Endothelial cell of umbilical vein (primary cell): Measurements from ENCODE around the gene RPSA. TPM values are rescaled to one million over a fixed set of nuclear protein-coding genes. Genes with fewer than 3 reads are reported as not detected.
"Not testable (repeated sequence)": the region's sequence is repeated elsewhere in the genome, so short reads cannot be mapped to it uniquely, and the experiment has no call there.

Source experiments
- BruUV-seq: library from RNA; stranded (reverse); fragments of 400-500 nt; replicated peaks from 2 replicates; lab custom pipeline; 2021; lab: Mats Ljungman, UMichigan
- CTCF ChIA-PET: fragments of 300-600, 350-600 bp; sonication (Branson Sonifier 250); formaldehyde crosslinking; loops from one replicate; lab custom pipeline; 2021; ENCODE audit warnings: antibody characterized with exemption, inconsistent platforms; lab: Charles Lee
- POLR2A ChIA-PET: fragments of 300-600, 350-600 bp; sonication (Branson Sonifier 250); formaldehyde crosslinking; loops from one replicate; lab custom pipeline; 2021; ENCODE audit warnings: antibody characterized with exemption, inconsistent platforms; lab: Charles Lee
- DNase-seq: peaks from one replicate; pipeline ENCODE4 v3.0.0-alpha.2; 2011; ENCODE audit warnings: low read depth, low spot score
- FAIRE-seq: peaks from 2 replicates; lab custom pipeline; 2011; peaks lifted over from hg19 to GRCh38; lab: Jason Lieb, UNC
- H2AFZ ChIP-seq: 2 replicates; pipeline ENCODE4 v1.6.0; 2012; ENCODE audit warnings: low read depth, low read length, control low read depth, inconsistent platforms
- H3K27ac ChIP-seq: 2 replicates; pipeline ENCODE4 v1.5.1; 2011; ENCODE audit warnings: low read depth, mild to moderate bottlenecking, control low read depth, low read length, moderate library complexity; ENCODE audit not compliant: insufficient read depth
- H3K27me3 ChIP-seq, 2 experiments: 2 replicates each; pipeline versions ENCODE4 v1.6.0 to v1.6.1; 2011; ENCODE audit warnings: low read length in 2 of 2, mixed read lengths in 1 of 2; ENCODE audit not compliant: control insufficient read depth in 2 of 2, insufficient read depth in 2 of 2
- H3K36me3 ChIP-seq, 2 experiments: 2 replicates in 1 of 2; 3 replicates in 1 of 2; pipeline ENCODE4 v1.5.1; 2011; ENCODE audit warnings: low read length in 2 of 2, mild to moderate bottlenecking in 1 of 2, moderate library complexity in 1 of 2; ENCODE audit not compliant: control insufficient read depth in 2 of 2, insufficient read depth in 2 of 2; ENCODE audit errors: extremely low read depth in 1 of 2
- H3K4me1 ChIP-seq: 3 replicates; pipeline ENCODE4 v1.5.1; 2011; ENCODE audit warnings: mild to moderate bottlenecking, low read length; ENCODE audit not compliant: control insufficient read depth, insufficient read depth; ENCODE audit errors: extremely low read depth
- H3K4me2 ChIP-seq: 2 replicates; pipeline ENCODE4 v1.6.1; 2011; ENCODE audit warnings: low read length, control low read depth, mixed read lengths; ENCODE audit not compliant: insufficient read depth
- H3K4me3 ChIP-seq, 3 experiments: fragments of 200-600 bp in 1 of 3; sonication (generic), shearing (Covaris generic) in 1 of 3; replicated peaks in 1 of 3; 2 replicates each; pipeline ENCODE4 v1.5.1; 2011 to 2016; ENCODE audit warnings: control low read depth in 3 of 3, low read length in 3 of 3, mild to moderate bottlenecking in 2 of 3, inconsistent platforms in 1 of 3, low read depth in 1 of 3, moderate library complexity in 1 of 3; ENCODE audit not compliant: insufficient read depth in 1 of 3
- H3K79me2 ChIP-seq: 2 replicates; pipeline ENCODE4 v1.6.0; 2012; ENCODE audit warnings: low read length, inconsistent platforms; ENCODE audit not compliant: control insufficient read depth, insufficient read depth
- H3K9ac ChIP-seq: replicated peaks from 2 replicates; pipeline ENCODE3; 2011; ENCODE audit warnings: low read length, control low read depth; ENCODE audit not compliant: insufficient read depth; ENCODE audit errors: extremely low read depth
- H3K9me1 ChIP-seq: replicated peaks from 3 replicates; pipeline ENCODE4 v1.6.0; 2011; ENCODE audit warnings: mild to moderate bottlenecking, low read length; ENCODE audit not compliant: control insufficient read depth, insufficient read depth; ENCODE audit errors: extremely low read depth
- H3K9me3 ChIP-seq: replicated peaks from 2 replicates; pipeline ENCODE4 v1.5.1; 2012; ENCODE audit warnings: low read length, inconsistent platforms; ENCODE audit not compliant: control insufficient read depth, insufficient read depth
- H4K20me1 ChIP-seq: replicated peaks from 2 replicates; pipeline ENCODE3; 2011; ENCODE audit warnings: mild to moderate bottlenecking, low read length; ENCODE audit not compliant: control insufficient read depth, insufficient read depth; ENCODE audit errors: extremely low read depth
- EZH2 ChIP-seq: IDR thresholded peaks from 2 replicates; pipeline ENCODE4 v1.6.1; 2012; ENCODE audit warnings: borderline replicate concordance, low read depth, mild to moderate bottlenecking, moderate library complexity, low read length, inconsistent platforms; ENCODE audit not compliant: severe bottlenecking
- FOS ChIP-seq: IDR thresholded peaks from 2 replicates; pipeline ENCODE4 v1.6.1; 2011; ENCODE audit warnings: mild to moderate bottlenecking, low read length, moderate library complexity, borderline replicate concordance; ENCODE audit not compliant: insufficient read depth
- MAX ChIP-seq: IDR thresholded peaks from 2 replicates; pipeline ENCODE4 v1.6.1; 2011; ENCODE audit not compliant: insufficient read depth, insufficient read length
- MYC ChIP-seq: IDR thresholded peaks from one replicate; pipeline ENCODE4 v1.6.1; 2011; ENCODE audit warnings: mild to moderate bottlenecking, low read depth, low read length
- POLR2A ChIP-seq: IDR thresholded peaks from 2 replicates; pipeline ENCODE4 v1.6.1; 2012; ENCODE audit warnings: low read depth, mild to moderate bottlenecking, control low read depth, low read length
- POLR2AphosphoS5 ChIP-seq: IDR thresholded peaks from 2 replicates; pipeline ENCODE4 v1.6.1; 2012; ENCODE audit warnings: low read depth, mild to moderate bottlenecking, control low read depth, low read length, moderate library complexity; ENCODE audit not compliant: insufficient read depth
- dilution Hi-C: fragments of 300-500 bp; cut with MboI; formaldehyde crosslinking; loops from one replicate; pipeline ENCODE4 v1.15.0; 2019; ENCODE audit warnings: low sequenced_read_pairs; ENCODE audit not compliant: extremely low pct_ligation_motif_present
- intact Hi-C: fragments of 100-400 bp; cut with micrococcal nuclease; formaldehyde crosslinking; loops from one replicate; pipeline ENCODE4 v1.10.0; 2022
- polyA plus RNA-seq, 4 experiments: library from polyadenylated mRNA; depleted of rRNA in 3 of 4; stranded (reverse) in 3 of 4; unstranded in 1 of 4; fragments of >200 nt; gene quantifications; 2 replicates each; pipeline versions ENCODE4 v1.2.1 to v1.2.3, GENCODE V29; 2011 to 2012; ENCODE audit warnings: missing spikeins in 1 of 4
- total RNA-seq: library from RNA; stranded (reverse); gene quantifications from 2 replicates; pipeline ENCODE4 v1.2.3, GENCODE V29; 2021

The RPSA gene
- total and polyA plus RNA-seq, 2 donors (not counting 3 experiments of a cell fraction or from before 2014, with no cell fraction given): 1,357 to 3,687 TPM

- dilution Hi-C loops (no loop called here), intact Hi-C loops (loop anchor here (1.0 to 10.0 kb wide), 2 partner anchors 10 to 899 kb away; partner anchors contain the start of gene RPSA)
- Histone ChIP-seq H3K9me3 (no peaks in the 10 kb centered on the region), H3K4me1 (no peaks in the 10 kb centered on the region), H3K9me1 (no peaks in the 10 kb centered on the region), H3K27me3 (peaks cover 0 to 4% of the 10 kb centered on the region in 2 experiments), H3K79me2 (peaks cover 2% of the 10 kb centered on the region), H3K4me2 (no peak overlapping the region), H3K4me3 (no peak overlapping the region), H2AFZ (no peak overlapping the region), H3K9ac (no peak overlapping the region), H3K36me3 (peaks cover 16 to 21% of the 10 kb centered on the region in 2 experiments), H4K20me1 (no peaks in the 10 kb centered on the region), H3K27ac (no peak overlapping the region)
- BruUV-seq: no TSS peak
- ChIA-PET CTCF (interaction anchor here (0.6 to 4.1 kb wide), 5 partner anchors 28 to 763 kb away, joined by 3 to 56 read pairs (median 14); no protein-coding TSS in a partner anchor), POLR2A (interaction anchor here (0.6 to 1.7 kb wide), 2 partner anchors 9 to 1041 kb away, joined by 3 to 7 read pairs; partner anchors contain the start of gene RPSA)
- TF ChIP-seq POLR2A: no peak
- no peak for TF ChIP-seq EZH2
- TF ChIP-seq MAX: no peak
- TF ChIP-seq POLR2AphosphoS5: no peak
- no peak for TF ChIP-seq FOS
- no peak for TF ChIP-seq MYC
- DNase-seq (no peak), FAIRE-seq (no peak)
These were observed 9.5 kb downstream of the RPSA start for GRCh38 chr3:39415983-39416382.

- H3K27ac ChIP-seq, H3K4me2 ChIP-seq, BruUV-seq, H4K20me1 ChIP-seq, H3K9me3 ChIP-seq, H3K4me3 ChIP-seq, H3K4me1 ChIP-seq, DNase-seq, H3K9ac ChIP-seq, H3K27me3 ChIP-seq, H2AFZ ChIP-seq, dilution Hi-C loops, H3K79me2 ChIP-seq, FAIRE-seq, H3K9me1 ChIP-seq: not testable (repeated sequence)
- peaks cover 11 to 13% of the 10 kb centered on the region in 2 experiments for H3K36me3 ChIP-seq
- ChIA-PET CTCF (interaction anchor here (0.8 to 4.1 kb wide), 7 partner anchors 17 to 88 kb away, joined by 3 to 56 read pairs (median 5); no protein-coding TSS in a partner anchor), POLR2A (interaction anchor here (0.7 kb wide), 1 partner anchor 11 kb away, joined by 4 read pairs; the partner anchor contains the start of gene RPSA)
- intact Hi-C loops: loop anchor here (1.0 to 10.0 kb wide), 4 partner anchors 26 to 898 kb away; no protein-coding TSS in a partner anchor
These were observed 10.5 kb downstream of the RPSA start for GRCh38 chr3:39416998-39417397.

- DNase-seq, H3K36me3 ChIP-seq, H3K79me2 ChIP-seq, H3K9me3 ChIP-seq, BruUV-seq, H2AFZ ChIP-seq, H3K4me1 ChIP-seq, dilution Hi-C loops, FAIRE-seq, H4K20me1 ChIP-seq, CTCF ChIA-PET, H3K4me2 ChIP-seq, H3K9ac ChIP-seq, H3K27me3 ChIP-seq, H3K9me1 ChIP-seq, POLR2A ChIA-PET, H3K4me3 ChIP-seq, H3K27ac ChIP-seq: not testable (repeated sequence)
- intact Hi-C loops: loop anchor here (10.0 kb wide), 1 partner anchor 896 kb away; no protein-coding TSS in a partner anchor
These were observed 12.2 kb downstream of the RPSA start for GRCh38 chr3:39418556-39419225.
